Keratinocyte (primary cell): ENCODE data around the gene ZNF217.

Experiments used
- CTCF ChIP-seq, 3 experiments: IDR thresholded peaks in 1 of 3; conservative IDR thresholded peaks in 1 of 3; optimal IDR thresholded peaks in 1 of 3; 2 replicates in 2 of 3; 3 replicates in 1 of 3; pipeline versions ENCODE3 to v1.5.1; 2011; ENCODE audit warnings: low read length in 3 of 3, mild to moderate bottlenecking in 3 of 3, moderate library complexity in 2 of 3, control low read depth in 1 of 3, inconsistent platforms in 1 of 3; ENCODE audit not compliant: insufficient read depth in 2 of 3; ENCODE audit errors: extremely low read depth in 1 of 3
- EZH2 ChIP-seq: IDR thresholded peaks from one replicate; pipeline ENCODE4 v1.6.1; 2012; ENCODE audit warnings: inconsistent platforms, mild to moderate bottlenecking, low read length, moderate library complexity

GRCh38 chr20:53556267-53556897 is 37.3 kb downstream of the ZNF217 start:
- TF ChIP-seq CTCF (optimal IDR thresholded peaks at IDR 0.05 in 1 of 3, IDR thresholded peaks at IDR 0.05 in 1 of 3, conservative IDR thresholded peaks at IDR 0.05 in 1 of 3; ENCODE audit: extremely low read depth in 1 of 3, insufficient read depth in 2 of 3, low read length in 3 of 3), result no peak
- TF ChIP-seq EZH2, result no peak
